HG02588 (cell line): ENCODE results near the gene RAB6B.

Experiments
- ATAC-seq: cut with Tn5 transposase; IDR thresholded peaks from one replicate; pipeline ENCODE4 v1.9.1; 2021; ENCODE audit warnings: mild to moderate bottlenecking, moderate library complexity; ENCODE audit not compliant: unreplicated experiment

RAB6B gene

GRCh38 chr3:133777807-133778568 is 117.7 kb downstream of the RAB6B start:
- no peak for ATAC-seq

DNA sequence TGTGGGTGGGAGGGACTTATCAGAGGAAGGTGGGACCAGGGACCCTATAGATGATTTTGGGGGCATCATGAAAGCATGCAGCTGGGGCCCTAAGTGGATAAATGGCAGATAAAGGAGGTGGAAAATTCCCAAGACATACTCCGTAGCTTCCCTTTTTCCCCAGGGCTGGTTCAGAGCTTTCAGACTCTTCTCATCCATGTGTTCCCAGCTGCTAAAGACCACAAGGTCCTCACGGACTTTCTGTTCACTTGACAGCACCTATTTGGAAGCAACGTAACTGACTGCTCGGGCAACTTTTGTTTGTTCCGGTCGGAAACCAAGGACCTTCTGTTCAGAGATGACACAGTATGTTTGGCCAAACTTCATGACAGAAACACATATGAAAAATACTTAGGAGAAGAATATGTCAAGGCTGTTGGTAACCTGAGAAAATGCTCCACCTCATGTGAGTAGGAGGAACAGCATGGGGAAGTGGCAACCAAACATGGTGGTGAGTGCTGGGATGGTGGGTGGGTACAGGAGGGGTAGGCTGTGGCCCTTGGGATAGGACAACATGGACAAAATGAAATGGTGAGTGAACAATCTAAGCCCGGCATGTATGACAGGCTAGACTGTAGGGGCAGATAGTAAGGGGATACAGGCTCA is 118.8 kb downstream of the RAB6B start:
- no peak for ATAC-seq

- no peak for ATAC-seq
Observed at GRCh38 chr3:133775835-133776234, 119.8 kb downstream of the RAB6B start.

- no peak for ATAC-seq
Observed at GRCh38 chr3:133775309-133775708, 120.4 kb downstream of the RAB6B start.
